C4-2B (cell line): ENCODE results near the gene OR5T3.

Experiments
- H3K27ac ChIP-seq: fragments of 450-650 bp; 2 replicates; pipeline ENCODE4 v1.5.1; 2017
- ZFX ChIP-seq: fragments of 450-650 bp; IDR thresholded peaks from 2 replicates; pipeline ENCODE4 v1.6.1; 2017
- TF ChIP-seq, protein P1 (sequence below): fragments of 450-650 bp; conservative IDR thresholded peaks from 2 replicates; pipeline ENCODE4 v1.5.1; 2017; ENCODE audit warnings: mild to moderate bottlenecking

Gene OR5T3

DNA sequence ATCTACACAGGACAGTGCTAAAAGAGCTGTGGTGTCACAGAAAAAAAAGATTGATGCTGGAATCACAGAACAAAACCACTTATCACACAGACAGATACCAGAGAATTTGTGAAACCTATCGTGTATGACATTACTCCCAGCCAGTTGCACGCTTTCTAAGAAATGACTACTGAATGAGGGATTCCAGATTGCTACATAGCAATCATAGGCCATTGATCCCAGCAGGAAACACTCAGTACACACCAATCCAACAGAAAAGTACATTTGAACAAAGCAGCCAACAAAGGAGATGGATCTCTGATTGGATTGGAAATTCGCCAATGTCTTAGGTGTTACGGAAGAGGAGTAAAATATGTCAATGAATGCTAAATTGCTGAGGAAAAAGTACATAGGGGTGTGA lies 44.8 kb downstream of the OR5T3 start:
- TF ChIP-seq ZFX, result no peak
- TF ChIP-seq, protein P1, sequence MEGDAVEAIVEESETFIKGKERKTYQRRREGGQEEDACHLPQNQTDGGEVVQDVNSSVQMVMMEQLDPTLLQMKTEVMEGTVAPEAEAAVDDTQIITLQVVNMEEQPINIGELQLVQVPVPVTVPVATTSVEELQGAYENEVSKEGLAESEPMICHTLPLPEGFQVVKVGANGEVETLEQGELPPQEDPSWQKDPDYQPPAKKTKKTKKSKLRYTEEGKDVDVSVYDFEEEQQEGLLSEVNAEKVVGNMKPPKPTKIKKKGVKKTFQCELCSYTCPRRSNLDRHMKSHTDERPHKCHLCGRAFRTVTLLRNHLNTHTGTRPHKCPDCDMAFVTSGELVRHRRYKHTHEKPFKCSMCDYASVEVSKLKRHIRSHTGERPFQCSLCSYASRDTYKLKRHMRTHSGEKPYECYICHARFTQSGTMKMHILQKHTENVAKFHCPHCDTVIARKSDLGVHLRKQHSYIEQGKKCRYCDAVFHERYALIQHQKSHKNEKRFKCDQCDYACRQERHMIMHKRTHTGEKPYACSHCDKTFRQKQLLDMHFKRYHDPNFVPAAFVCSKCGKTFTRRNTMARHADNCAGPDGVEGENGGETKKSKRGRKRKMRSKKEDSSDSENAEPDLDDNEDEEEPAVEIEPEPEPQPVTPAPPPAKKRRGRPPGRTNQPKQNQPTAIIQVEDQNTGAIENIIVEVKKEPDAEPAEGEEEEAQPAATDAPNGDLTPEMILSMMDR, result no peak
- no peak overlapping the region for H3K27ac ChIP-seq
